HG03457 (cell line): Measurements from ENCODE around the gene RGR.
"Not testable (repeated sequence)": the region's sequence is repeated elsewhere in the genome, so short reads cannot be mapped to it uniquely, and the experiment has no call there.

Experiments used
- ATAC-seq: cut with Tn5 transposase; IDR thresholded peaks from one replicate; pipeline ENCODE4 v1.9.1; 2021; ENCODE audit warnings: moderate number of reproducible peaks; ENCODE audit not compliant: unreplicated experiment

Gene RGR

DNA sequence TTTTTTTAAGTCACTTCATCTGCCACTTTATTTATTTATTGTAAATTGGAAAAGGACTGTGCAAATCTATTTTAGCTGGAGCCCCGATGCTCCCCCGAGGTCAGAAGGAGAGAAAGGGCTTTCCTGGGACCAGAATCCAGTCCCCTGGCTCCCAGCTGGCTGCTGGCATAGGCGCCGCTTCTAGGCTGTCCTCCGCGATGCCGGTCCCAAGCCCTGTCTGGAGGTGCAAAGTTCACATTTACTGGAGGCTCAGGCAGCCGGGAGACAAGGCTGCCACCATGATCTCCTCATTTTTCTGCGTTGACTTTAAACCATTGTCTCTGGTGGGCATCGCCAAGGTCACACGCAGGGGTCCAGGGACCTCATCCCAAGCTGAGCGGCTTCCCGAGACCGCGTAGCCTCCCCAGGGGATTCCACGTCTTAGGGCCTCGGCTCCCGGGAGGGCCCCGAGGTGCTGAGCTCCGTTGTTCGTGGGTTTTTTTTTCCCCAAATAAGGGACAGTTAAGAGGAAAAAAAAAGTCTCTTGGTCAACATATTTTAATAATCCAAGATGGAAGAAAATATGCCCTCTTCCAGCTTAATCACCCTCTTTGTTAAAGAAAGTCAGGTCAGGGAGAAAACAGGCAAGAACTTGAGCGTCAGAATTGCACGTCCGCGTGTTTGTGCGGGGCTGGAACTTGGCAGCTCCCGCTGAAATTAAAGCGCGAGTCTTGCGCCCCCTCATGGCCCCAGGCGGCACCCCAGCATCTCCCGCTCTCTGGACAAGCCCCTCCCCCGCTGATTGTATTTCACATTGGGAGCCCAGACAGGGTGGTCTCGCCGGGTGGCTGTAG lies 11.9 kb downstream of the RGR start:
- no peak for ATAC-seq

DNA sequence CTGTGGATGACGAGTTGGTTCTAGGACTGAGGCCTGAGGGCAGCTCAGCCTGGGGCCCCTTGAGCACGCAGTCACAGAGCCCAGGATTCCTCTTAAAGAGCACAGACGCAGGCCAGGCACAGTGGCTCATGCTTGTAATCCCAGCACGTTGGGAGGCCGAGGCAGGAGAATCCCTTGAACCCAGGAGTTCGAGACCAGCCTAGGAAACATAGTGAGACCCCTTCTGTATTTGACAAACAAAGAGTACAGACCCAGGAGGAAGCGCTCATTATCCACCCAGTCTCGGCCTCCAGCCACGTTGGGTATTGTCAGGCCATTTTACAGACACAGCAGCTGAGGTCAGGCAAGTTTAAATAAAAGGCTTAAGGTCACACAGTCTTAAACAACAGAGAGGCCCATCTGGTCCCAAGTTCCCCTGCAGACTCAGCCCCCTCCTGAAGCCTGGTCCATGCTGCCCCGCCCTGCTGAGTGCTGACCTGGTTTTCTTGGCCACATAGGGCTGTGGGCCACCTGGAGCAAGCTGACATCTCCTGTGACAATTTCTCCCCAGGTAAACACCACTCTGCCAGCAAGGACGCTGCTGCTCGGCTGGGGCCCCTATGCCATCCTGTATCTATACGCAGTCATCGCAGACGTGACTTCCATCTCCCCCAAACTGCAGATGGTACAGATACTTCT lies 12.6 kb downstream of the RGR start:
- ATAC-seq = no peak

DNA sequence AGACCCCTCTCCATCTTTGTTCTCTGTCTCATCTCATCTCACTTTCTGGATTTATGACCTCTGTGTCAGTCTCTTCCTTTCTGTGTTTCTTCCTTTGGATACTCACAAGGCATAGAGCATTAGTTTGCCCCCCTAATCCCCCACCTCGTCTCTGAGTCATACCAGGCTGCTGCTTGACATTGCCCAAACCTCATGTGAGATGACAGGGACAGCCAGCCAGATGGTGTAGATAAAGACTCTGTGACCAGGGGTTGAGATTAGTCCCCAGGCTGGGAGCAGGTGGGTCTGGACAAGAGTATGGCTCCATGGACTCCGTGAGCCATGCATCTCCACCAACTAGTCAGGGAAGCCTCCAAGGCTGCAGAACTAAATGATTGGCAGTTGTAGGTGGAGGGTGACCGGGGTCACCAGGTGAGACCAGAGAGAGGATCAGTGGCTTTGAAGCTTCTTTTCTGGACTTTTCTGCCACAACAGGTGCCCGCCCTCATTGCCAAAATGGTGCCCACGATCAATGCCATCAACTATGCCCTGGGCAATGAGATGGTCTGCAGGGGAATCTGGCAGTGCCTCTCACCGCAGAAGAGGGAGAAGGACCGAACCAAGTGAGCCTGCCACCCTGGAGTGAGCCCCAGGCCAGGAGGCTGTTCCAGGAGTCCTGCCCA lies 13.3 kb downstream of the RGR start:
- no peak for ATAC-seq

DNA sequence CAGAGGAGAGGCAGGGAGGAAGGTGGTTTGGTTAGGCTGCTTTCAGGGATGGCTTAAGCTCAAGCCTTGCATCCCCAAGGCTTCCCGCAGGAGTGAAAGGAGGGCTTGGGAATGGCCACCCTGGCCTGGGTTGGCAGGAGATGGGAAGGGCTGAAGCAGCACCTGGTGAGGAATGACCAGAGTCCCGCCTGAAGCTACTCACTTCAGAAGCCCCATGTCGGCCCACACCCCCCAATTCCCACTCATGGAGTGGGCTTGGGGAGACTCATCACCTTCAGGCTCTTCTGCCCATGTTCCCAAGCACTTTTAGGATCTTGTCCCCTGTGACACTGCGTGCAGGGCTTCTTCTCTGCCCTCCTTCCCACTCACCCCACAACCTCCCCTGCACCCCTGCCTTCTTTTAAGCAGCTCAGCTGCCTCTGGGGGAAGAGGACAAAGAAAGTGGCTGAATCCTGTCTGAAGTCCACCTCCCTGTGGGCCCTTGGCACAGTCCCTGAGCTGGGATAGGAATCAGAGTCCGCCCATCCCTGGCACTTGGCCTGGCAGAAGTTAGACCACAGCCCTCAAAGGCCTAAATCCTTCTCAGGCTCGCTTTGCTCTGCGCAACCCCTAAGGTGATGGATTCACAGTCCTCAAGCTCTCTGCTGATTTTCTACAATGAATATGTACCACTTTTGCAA lies 16.5 kb downstream of the RGR start:
- no peak for ATAC-seq

DNA sequence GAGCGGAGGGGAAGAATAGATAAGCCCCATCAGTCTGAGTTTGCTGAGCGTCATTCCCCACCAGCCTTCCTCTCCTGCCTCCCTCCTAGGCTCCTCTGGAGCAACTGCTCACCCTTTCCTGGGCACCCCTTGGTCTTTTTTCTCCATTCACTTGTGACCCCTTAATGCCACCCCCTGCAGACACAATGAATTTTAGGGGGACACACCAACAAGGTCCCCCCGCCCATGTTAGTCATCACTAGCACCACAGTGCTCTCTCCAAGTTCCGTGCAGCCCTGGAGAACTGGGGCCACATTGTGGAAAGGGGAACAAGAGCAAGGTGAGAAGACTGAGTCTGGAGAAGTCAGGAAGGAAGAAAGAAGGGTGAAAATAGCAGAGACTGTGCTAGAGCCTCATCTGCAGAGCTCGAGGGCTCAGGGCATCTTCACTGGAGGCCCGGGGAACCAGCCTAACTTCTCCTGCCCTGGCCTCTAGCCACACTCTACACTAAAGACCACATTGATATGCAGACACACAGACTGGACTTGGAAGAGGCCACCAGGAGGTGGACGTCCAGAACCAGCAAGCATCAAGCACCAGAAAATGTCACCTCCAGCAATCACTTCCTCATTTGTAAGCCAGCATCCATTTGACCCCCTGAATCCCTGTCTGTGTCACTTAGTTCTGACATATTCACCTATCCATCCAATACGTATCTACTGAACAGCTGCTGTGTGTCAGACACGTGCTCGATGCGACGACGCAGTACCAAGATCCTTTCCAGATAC lies 17.5 kb downstream of the RGR start:
- no peak for ATAC-seq

DNA sequence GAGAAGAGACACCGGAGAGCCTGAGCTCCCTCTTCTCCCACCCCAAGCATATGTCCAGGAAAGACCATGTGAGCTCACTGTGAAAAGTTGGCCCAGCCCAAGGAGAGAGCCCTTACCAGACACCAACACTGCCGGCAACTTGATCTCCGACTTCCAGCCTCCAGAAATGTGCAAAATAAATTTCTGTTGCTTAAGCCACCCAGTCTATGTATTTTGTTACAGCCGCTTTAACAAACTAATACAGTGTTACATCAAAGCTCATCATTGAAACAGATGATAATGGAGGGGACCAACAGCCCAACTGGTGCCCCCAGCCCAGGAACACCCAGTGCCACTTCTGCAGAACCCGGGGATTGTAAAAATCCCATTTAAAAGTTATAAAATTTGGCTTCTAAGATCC lies 18.9 kb downstream of the RGR start:
- no peak for ATAC-seq

DNA sequence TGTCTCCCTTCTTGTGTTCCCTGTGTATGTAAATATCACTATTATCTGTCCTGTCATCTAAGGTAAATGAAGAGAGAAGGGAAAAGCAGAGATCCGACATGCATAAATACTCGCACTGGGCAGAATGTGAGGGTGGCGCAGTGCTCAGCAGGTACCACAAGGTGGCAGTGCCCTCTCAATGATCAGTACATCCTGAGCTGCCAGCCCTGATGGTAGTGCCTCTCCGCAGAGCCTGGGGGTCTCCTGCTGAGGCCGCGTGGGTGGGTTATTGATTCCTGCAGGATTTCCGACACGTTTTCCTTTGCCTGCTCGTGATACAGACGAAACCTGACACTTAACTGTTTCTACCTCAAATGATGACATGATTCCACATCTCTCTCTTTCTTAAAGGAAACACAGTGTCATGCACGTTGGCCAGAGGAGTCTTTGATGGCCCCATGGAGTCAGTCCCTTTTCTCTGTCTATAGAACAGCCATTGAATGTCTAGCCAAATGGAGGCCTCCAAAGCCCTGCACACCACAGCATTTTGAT lies 19.8 kb downstream of the RGR start:
- peak; percentile 88 for ATAC-seq

DNA sequence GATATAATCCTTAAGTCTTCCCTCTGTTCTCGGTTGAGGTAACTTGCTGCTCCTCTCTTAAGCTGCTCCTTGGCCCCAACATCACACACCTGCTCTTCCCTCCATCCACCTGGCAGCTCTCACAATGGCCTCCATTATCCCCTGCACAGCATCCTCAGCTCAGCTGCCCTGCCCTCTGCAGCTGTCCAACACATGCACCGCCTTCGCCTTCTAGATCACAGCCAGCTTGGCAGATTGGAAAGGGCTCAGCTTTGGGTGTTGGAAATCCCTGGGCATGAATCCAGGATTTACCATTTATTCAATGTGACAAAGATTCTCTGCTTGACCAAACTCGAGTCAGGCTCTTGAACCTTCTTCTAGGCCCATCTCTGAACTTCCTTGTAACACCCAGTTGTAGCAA lies 20.6 kb downstream of the RGR start:
- no peak for ATAC-seq

DNA sequence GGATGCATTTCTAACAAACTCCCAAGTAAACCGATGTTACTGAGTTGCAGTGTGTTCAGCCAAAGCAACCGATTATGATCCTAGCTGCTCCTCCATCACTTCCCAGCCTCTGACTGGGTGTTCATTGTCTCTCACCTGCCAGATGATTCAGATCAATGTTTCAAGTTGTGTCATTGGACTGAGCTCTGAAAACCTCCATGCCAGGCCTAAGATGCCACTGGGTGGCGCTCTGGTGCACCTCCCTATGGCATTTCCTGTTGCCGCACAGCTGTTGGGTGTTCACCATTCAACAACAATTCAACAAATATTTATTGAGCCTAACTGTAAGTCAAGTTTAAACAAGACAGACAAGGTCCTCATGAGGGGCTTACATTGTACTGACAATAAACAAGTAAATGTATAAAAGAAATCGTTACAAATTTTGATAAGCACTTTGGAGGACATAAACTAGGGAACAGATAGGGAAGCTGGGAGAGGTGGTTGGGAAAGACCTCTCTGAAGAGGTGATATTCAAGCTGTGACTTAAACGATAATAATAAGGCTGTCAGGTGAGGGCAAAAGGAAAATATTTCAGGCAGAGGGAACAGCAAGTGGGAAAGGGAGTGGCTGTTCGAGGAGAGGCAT lies 22.8 kb downstream of the RGR start:
- ATAC-seq = no peak

DNA sequence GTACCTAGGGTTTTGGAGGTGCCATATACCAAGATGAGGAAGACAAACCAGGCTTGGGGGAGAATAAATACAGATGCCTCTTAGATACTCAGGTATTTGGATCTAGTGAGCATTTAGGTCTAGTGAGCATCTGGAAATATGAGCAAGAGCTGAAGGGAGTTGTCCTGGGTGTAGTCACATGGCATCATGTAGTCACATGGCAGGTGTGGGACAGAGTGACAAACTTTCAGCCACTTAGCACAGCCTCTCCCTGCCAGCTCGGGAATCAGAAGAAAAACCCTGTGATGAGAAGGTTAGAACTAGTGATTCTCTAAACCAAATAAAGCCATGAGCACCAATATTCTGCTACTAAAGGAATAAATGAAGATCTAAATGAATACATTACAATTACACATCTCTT lies 24.3 kb downstream of the RGR start:
- no peak for ATAC-seq

DNA sequence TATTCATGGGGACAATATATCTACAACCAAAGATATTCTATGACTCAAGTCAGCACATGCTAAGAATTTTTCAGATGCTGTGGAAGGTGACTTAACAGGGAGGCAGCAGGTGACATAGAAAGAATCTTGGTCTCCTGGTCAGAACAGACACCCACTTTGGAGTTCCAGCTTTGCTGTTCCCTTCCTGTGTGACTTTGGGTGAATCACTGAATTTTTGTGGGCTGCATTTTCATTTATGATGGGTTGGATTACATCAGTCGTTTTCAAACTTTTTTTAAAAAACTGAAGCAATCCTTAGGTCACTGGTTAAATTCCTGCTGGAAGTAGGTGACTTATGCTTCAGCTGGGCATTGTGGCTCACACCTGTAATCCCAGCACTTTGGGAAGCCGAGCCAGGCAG lies 24.9 kb downstream of the RGR start:
- ATAC-seq = no peak

DNA sequence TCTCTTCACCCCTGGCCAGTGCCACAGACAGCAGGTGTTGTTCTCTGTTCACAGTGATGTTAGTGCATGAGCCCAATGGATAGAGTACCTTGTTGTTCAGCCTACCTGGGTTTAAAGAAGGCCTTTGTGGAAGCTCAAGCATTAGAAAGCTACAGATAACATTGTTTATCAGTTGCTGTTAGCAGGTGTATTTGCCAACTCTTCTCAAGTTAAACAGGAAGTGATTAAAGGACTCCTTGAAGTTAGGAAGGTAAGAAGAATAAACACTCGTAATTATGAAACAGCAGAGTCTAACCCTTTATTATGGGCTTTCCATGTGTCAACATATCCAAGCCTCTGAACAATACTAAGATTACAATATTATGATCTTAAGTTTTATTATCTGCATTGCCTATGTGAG lies 25.9 kb downstream of the RGR start:
- ATAC-seq = no peak

DNA sequence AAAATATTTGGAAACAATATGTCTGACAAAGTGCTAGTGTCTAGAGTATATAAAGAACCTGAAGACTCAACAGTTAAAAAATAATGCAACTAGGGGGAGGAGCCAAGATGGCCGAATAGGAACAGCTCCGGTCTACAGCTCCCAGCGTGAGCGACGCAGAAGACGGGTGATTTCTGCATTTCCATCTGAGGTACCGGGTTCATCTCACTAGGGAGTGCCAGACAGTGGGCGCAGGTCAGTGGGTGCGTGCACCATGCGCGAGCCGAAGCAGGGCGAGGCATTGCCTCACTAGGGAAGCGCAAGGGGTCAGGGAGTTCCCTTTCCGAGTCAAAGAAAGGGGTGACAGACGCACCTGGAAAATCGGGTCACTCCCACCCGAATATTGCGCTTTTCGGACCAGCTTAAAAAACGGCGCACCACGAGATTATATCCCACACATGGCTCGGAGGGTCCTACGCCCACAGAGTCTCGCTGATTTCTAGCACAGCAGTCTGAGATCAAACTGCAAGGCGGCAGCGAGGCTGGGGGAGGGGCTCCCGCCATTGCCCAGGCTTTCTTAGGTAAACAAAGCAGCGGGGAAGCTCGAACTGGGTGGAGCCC lies 35.1 kb downstream of the RGR start:
- not testable (repeated sequence) for ATAC-seq

DNA sequence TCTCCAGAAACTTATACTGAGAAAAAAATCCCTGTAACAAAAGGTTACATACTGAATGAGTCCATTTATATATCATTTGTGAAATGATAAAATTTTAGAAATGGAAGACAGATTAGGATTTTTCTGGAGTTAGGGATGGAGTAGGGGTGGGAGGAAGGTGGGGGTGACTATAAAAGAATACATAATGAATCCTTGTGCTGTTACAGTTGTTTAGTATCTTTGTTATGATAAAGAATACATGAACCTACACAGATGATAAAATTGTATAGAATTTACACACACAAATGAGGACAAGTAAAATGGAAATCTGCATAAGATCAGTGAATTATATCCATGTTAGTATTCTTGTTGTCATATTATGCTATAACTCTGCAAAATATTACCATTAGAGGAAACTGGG lies 41.8 kb downstream of the RGR start:
- ATAC-seq = no peak

DNA sequence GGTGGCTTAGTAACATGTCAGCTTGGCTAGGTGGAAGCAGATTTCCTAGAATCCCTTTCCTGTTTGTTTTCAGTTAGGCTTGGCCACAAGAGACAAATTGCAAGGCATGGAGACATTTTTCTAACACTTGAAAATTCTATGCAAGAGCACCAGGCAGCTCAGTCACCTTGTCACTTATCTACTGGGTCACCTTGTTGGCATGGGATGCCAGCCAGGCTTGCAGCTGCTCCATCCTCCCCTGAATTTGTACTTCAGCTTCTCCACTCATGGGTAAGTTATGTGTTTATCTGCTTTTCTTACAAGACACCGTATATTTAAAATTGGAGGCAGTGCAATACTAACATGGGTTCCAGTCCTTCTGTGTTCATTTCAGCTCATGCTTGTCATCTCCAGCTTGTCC lies 43.3 kb downstream of the RGR start:
- no peak for ATAC-seq

DNA sequence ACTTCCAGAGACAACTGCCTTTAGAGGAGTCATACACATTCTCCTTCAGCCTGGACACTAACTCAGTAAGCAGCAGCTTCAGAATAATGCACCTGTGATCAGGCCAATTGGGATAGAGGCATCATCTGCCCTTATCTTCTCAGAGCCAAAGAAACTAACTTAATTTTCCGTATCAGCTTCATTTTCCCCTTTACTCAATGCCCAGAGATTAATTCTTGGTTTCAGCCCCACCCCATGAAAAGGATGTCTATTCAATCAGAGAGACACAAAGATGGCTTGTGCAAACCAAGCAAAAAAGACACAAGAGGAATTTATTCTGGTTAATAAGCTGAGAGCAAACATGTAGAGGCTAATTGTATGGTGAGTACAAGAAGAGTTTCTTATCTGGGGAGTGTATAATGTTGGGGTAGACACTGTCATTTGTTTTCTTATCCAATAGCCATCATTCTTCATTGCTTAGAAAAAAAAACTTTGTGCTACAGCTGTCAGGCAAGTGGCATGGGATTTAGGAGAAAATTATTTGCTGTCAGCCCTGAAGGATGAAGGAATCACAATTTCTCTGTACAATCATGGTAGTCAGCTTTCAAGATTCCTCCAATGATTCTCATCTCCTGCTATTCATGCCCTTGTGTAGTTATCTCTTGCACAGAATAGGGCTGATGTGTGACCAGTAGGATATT lies 44.8 kb downstream of the RGR start:
- ATAC-seq = no peak

DNA sequence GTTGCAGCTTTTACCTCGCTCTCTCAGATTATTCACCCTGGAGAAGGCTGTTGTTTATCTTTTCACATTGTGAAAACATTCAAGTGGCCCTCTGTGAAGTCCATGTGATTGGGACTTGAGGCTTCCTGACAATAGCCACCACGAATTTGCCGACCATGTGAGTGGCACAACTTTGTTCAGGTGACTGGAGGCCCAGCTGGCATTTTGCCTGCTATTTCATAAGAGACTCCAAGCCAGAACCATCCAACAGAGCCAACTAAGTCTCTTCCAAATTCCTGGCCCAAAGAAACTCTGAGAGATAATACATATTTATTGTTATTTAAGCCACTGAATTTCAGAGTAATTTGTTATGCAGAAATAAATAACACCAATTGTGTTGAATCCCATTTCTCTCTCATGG lies 45.4 kb downstream of the RGR start:
- no peak for ATAC-seq

DNA sequence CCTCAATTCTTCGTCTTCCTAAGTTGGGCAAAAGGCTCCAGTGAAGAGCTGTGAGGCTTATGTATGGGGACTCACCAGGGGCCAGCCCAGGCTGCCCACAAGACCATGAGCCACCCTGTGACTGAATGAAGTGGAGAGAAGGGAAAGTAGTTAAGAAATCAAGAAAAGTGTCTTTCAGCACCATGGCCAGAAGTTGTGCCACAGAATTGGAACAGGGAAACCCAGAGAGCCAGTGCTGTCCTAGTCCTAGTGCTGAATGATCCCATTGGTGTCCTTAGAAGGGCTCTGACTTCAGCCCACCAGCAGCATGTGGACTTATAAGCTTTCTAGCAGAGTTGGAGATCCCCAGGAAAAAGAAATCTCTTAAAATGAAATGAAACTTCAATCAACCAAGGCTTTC lies 46.5 kb downstream of the RGR start:
- ATAC-seq = no peak

DNA sequence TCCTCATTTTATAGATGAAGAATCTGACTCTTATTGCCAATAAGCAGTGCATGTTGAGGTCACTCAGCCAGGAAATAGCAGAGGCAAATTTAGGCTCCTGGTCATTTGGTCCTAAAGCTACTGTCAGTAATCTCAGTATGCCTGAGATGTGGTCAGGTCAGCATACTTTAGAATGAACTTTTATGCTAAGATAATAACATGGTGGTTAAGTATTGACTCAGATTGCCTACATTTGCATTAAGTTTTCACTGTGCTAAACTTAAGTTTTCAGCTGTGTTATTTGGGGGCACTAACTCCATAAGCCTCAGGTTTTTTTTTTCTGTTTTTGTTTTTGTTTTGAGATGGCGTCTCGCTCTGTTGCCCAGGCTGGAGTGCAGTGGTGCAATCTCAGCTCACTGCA lies 47.6 kb downstream of the RGR start:
- no peak for ATAC-seq
